Adipose tissue (tissue), 3 donors: ENCODE results near the gene CTSW. TPM values are rescaled to one million over a fixed set of nuclear protein-coding genes. Genes with fewer than 3 reads are reported as not detected.

ENCODE experiments used
- H3K27ac ChIP-seq: one replicate; pipeline ENCODE4 v1.5.1; 2013; ENCODE audit warnings: low read depth, low read length
- WGBS, 3 donors: extraction: QIAGEN DNeasy Blood & Tissue Kit; methylation state at CpG; one replicate each; pipeline ENCODE4 v1.1.7; 2013; 5-methylcytosine and 5-hydroxymethylcytosine counted together
- polyA plus RNA-seq, 3 donors: library from polyadenylated mRNA; stranded (reverse); fragments of 200-250 nt; gene quantifications; one replicate each; pipeline ENCODE4 v1.2.3, GENCODE V29; 2013
- donor health status: healthy with polysubstance abuse.
- donor health status: Bipolar disorder and iron deficiency.
- donor health status: healthy.

The CTSW gene
- polyA plus RNA-seq, 3 donors, result 0.26 to 2.7 (median 2.6) TPM

DNA sequence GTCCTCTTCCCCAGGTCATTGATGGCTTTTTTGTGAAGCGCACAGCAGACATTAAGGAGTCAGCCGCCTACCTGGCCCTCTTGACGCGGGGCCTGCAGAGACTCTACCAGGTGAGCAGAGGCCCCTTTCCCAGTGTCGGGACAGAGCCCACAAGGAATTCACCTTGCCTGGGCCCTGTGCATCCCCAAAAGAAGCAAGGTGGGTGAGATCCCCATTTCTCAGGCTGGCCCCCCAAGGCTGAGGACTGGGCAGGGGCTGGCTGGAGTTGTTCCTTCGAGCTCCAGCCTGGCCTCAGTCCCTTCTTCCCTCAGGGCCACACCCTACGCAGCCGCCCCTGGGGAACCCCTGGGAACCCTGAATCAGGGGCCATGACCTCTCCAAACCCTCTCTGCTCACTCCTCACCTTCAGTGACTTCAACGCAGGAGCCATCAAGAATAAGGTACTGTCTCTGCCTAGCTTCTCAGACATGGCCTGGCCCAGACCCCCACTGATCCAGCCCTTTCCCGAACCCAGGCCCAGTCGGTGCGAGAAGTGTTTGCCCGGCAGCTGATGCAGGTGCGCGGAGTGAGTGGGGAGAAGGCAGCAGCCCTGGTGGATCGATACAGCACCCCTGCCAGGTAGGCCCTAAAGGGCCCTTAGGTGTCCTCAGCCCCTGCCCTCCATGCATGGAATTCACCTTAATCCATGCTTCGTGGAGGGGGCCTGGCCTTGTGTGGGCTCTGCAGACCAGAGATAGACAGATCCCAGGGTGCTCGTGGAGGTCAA, 14.7 kb upstream of the CTSW start:
- H3K27ac ChIP-seq, result no peak overlapping the region

DNA sequence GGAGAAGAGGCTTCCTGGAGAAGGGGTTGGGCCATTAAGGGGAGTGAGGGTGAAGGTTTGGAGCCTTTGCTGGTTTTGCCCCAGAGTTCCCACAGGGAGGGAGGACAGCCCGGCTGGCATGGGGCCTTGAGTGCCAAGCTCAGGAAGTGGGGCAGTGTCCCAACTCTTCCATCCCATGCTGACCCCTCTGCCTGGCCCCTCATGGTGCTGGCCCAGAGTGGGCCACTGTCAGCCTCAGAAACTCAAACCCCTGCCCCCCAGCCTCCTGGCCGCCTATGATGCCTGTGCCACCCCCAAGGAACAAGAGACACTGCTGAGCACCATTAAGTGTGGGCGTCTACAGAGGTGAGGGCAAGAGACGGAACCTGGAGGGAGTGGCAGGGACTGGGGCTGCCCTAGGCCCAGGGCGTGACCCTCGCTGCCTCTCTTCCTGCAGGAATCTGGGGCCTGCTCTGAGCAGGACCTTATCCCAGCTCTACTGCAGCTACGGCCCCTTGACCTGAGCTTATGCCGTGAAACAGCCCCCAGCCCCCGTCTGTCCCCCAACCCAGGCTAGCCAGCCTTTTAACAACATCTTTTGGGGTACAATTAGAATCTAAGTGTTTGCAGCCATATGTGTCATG, 14.0 kb upstream of the CTSW start:
- WGBS, 3 donors, result 83 to 90% (median 87%) methylated on average over 9 of the region's 9 CpGs
- H3K27ac ChIP-seq, result no peak overlapping the region

More for the DNA sequence above, 14.7 kb upstream of the CTSW start:
- 78 to 93% (median 83%) methylated on average over 16 to 18 of the region's 18 CpGs for WGBS, 3 donors

DNA sequence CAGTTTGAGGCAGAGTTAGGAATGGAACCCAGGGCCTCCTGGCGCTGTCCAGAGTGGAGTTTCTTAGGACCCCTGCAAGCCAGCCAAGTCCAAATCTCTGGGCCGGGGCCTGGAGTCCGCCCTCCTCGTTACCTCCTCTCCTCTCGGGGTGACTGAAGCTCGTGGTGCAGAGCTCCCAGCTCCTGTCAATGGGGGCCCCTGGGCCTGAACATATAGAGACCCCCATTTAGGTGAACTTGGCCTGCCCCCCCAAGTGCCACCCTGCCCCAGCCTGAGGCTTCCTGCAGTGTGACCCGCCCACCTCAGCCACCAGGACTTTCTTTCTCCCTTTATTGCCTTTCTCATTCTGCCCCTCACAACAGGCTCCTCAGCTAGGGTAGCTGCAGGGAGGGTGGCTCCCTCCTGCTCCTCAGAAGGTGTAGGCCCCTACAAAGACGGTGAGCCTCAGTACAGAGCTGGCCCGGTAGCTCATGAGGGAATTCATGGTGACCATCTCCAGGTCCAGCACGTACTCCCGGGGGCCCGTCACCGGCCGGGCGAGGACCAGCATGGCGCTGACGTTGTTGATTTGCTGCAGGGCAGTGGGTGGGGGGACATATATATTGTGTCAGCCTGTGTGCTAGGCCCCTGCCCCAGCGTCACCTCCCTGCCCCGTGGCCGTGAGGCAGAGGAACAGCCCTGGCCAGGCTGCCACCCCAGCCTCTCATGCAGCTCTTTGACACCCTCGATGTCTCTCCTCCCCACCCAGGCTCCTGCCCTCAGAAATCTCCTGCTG, 12.9 kb upstream of the CTSW start:
- WGBS, 3 donors, result 81 to 88% (median 85%) methylated on average over 21 of the region's 21 CpGs
- no peak overlapping the region for H3K27ac ChIP-seq

DNA sequence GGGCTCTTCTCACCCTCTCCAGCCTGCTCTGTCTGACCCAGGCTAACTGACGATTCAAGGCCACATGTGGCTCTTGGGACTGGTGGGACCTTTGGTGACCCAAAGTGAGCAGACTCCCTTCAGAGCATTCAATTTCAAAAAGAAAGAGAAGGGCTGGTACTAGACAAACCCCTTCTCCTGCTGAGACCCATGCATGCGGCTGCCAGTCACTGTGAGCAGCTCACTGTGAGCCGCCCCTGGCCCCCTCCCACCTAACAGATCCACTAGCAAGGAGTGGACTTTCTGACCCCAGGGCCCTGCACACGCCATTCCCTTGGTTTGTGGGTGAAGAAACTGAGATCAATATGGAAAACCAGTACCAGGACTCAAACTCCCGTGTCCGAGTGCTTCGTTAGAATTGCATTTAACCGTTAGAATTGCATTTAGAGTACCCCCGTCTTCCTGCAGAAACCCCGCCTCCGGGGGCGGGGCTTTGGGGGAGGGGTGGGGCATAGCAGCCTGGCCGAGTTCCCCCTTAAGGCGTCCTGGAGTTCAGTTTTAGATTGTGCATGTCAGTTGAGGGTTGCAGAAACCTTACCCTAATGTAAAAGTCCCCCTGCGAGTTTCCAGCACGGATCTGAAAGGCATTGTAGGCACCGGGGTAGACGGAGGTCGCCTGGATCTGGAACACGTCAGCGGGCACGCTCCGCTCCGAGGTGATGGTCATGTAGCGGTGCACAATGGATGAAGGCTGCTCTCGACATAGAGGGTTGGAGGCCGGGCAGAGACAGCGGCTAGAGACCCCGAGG, 12.2 kb upstream of the CTSW start:
- H3K27ac ChIP-seq, result no peak overlapping the region

DNA sequence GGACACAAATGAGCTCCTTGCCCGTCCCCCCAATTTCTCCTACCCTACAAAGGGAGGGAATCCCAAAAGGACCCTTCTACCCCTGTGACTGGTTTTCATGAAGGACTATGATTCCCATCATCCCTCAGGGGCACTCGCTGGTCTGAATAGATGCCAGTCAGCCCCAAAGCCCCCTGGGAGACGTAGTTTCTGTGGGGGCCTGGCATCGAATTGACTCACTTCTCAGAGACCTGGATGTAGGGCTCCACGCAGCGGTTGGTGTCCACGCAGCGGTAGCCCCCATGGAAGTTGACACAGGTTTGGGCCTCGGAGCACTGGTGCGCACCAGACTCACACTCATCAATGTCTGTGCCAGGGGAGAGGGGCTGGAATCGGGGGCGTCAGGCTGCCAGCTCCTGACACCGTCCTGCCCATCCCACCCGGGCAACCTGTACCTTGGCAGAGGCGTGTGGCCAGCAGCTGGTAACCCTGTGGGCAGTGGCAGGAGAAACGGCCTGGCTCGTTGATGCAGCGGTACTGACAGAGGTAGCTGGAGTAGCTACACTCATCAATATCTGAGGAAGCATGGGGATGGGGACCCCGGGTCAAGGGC, 11.5 kb upstream of the CTSW start:
- WGBS, 3 donors, result 81 to 91% (median 88%) methylated on average over 19 of the region's 19 CpGs
- no peak overlapping the region for H3K27ac ChIP-seq

More for the DNA sequence above, 12.2 kb upstream of the CTSW start:
- 57 to 71% (median 63%) methylated on average over 29 of the region's 29 CpGs for WGBS, 3 donors

DNA sequence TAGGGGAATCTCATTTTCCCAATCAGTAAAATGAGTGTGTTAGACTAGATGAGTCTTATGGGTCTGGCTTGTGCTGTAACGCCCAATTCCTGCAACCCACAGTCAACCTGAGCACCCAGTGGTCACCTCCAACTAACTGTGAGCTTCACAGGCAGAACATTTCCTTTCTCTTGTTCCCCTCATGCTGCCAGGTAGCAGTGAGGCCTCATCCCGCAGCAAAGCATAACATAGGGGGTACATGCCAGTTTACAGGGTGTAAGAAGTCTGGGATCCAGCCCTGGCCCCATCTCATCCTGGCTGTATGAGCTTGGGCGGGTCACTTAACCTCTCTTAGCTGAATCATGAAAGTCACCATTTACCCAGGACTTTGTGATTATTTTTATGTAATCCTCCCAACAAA, 10.7 kb upstream of the CTSW start:
- H3K27ac ChIP-seq, result no peak overlapping the region
- 86 to 92% (median 91%) methylated on average over 3 of the region's 3 CpGs for whole genome bisulfite sequencing, 3 donors

DNA sequence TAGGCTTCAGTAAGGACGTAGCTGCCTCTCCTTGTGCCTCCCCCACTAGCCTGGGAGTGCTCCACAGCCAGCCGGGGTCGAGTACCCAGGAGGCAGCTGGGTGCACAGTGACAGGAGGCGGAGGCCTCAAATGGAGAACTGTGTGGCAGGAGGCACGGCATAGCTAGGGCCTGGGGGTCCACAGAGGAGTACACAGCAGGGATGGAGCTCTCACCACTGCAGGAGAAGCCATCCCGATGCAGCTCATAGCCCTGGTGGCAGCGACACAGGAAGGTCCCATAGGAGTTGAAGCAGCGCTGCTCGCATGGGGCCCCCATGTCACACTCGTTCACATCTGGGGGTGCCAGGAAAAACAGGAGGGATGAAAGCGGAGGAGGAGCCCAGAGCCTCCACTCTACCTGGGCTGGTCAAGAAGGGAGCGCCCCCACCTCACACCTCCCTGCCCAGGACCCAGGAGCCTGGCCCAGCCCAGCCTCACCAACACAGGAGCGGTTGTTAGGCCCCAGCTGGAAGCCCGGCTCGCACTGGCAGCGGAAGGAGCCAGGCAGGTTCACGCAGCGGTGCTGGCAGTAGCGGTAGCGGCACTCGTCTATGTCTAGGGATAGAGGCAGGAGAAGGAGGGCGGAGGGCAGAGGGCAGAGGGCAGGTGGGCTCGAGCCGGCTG, 9.9 kb upstream of the CTSW start:
- no peak overlapping the region for H3K27ac ChIP-seq
- 84 to 85% (median 85%) methylated on average over 23 to 24 of the region's 24 CpGs for WGBS, 3 donors

DNA sequence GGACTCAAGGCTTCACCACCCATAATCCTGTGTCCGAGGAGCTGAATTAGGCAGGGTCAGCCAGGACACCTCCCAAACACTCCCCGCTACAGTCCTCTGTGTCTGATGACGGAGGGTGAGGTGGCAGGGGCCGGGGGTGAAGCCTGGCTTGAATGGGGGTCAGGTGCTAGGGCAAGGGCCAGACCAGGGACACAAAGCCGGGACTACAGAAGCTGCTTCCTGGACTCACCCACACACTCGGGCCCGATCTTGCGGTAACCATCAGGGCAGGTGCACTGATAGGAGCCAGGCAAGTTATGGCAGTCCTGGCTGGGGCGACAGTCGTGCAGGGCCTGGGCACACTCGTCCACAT, 9.4 kb upstream of the CTSW start:
- WGBS, 3 donors, result 56 to 74% (median 62%) methylated on average over 10 to 11 of the region's 11 CpGs
- H3K27ac ChIP-seq, result no peak overlapping the region

DNA sequence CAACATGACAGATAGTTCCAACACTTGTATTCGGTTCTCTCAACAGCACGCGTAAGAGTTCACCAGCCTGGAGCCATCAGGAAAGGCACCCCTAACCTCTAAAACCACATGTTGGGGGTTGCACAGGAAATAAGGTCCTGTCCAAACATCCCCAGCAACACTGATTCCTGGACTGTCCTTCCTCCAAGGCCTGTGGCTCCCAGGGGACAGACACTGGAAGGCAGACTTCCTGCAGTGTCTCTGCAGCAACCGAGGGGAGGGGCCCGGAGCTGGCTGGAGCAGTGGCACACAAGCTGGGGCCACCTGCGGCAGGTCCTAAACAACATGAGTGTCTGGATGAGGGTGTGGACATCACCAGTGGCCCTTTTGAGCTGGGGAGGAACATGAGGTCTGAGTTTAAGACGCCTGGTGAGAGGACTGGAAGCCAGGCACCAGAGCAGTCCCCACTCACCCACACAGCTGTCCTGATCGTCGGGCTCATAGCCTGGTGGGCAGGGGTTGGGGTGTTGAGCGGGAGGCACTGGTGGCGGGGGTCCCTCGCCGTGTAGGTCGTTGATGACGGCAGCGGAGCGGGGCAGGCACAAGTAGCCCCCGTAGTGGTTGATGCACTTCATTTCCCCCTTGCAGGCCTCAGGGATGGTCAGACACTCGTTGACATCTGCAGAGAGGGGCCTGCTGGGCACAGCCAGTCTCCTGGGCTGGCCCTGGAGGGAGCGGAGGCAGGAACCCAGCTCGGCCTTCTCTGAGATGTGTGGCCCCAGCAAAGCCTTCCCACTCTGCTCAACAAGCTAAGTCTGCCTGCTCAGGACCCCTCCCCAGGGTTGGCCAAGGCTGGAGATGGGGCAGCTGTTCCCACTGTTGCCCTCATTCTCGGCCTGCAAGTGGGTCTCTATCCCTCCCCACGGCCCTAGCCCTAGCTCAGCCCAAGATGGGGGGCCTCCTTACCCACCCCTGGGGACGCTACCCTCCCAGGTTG, 8.6 kb upstream of the CTSW start:
- 53 to 78% (median 56%) methylated on average over 22 to 24 of the region's 24 CpGs for WGBS, 3 donors
- no peak overlapping the region for H3K27ac ChIP-seq

DNA sequence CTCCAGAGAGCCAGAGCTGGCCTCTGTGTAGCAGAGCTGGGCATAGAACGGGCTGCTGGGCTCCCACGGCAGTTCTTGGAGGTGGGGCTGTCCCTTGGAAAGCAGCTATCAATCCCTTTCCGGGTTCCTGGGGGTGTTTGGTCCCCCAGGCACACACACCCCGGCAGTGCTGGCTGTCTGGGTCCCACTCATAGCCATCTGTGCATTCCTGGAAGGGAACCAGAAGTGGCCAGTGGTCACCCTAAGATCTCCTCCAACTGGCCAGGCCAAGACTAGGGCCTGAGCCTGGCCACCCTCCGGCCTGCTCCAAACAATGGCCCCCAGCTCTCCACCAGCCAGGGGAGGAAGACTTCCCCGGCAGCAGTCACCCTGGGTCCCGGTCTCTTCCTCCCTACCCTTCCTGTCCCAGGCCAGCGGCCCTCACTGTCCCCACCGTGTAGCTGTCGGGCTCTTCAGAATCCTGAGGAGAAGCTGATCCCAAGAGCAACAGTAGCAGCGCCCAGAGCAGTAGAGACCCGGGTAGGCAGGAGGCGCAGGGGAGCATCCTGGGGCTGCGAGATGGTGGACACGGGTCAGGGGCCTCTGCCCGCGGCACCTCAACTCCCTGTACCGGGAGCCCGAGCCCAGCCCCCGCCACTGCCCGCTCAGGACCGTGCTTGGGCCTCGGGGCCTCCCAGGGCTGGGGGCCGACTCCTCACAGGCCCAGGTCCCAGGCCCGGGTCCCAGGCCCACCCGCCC, 7.7 kb upstream of the CTSW start:
- 27 to 49% (median 29%) methylated on average over 21 to 26 of the region's 26 CpGs for WGBS, 3 donors

DNA sequence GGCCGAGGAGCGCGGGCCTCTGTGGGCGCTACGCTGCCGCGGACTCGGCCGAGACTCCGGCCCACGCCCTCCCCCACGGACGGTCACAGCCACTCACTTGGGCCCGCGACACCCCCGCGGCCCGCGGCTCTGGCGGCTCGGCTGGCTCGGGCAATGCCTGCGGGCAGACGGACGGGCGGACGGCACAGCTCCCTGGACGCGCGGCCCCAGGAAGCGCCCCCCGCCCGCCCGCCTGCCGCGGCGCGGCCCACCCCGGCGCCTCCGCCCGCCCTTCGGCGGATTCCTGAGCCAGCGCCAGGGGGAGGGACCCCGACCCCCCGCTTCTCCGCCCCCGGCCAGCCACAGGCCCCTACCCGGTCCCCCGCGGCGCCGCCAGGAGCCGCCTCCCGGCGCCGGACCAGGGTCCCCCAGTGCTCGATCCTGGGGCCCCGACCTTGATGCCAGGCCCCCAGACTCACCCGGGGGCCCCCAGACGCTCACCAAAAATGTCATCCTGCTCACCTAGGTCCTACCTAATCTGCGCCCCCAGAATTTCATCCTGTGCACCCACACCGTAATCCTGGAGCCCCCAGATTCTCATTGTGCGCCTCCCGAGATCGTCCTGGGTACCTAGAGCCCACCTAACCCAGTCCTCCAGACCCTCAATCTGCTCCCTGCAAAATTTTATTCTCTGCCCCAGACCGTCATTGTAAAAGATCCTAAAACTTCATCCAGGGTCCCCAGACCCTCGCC, 6.9 kb upstream of the CTSW start, which contains the start of gene EFEMP2:
EFEMP2 (minus strand) TSS at position 215 of the 732 bp plus-strand sequence. CDS start 446 bp downstream, outside the sequence.
- 0 to 1% (median 1%) methylated on average over 26 to 68 of the region's 69 CpGs for WGBS, 3 donors
- H3K27ac ChIP-seq, result peak within 1 kb of the TSS; percentile 17

More for the DNA sequence above, 7.7 kb upstream of the CTSW start:
- peak overlapping the region; percentile 11 for H3K27ac ChIP-seq

DNA sequence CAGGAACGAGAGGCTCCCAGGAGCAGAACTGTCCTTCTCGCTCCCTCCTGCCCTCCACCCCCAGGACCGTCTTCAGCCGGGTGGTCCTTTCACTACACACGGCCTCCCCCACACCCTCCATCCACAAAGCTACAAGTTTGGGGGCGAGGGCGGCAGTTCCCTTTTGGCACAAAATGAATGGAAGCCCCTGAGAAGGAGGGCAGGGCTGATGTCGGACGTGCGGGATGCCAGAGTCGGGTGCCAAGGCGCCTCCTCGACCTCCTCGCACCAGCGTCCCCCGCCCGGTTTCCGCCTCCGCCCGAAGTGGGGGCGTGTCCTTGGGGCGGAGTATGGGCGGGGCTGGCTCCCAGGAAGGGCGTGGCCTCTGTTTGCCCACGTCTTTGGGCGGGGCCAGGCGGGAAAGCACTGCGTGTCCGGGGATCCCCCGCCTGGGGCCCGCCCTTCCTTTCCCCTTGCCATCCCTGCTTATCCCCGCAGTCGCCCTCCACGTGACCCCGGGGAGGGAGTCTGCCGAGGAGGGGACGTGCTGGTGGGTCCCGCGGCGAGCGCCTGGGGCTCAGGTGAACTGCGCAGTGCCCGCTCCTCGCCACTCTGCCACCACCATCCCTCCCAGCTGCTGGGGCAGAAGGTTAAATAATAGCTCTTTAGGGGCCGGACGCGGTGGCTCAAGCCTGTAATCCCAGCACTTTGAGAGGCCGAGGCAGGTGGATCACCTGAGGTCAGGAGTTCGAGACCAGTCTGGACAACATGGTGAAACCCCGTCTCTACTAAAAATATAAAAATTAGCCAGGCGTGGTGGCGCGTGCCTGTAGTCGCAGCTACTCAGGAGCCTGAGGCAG, 6.1 kb upstream of the CTSW start:
- H3K27ac ChIP-seq, result peak overlapping the region; percentile 17
- 5 to 8% (median 7%) methylated on average over 52 to 54 of the region's 54 CpGs for WGBS, 3 donors

DNA sequence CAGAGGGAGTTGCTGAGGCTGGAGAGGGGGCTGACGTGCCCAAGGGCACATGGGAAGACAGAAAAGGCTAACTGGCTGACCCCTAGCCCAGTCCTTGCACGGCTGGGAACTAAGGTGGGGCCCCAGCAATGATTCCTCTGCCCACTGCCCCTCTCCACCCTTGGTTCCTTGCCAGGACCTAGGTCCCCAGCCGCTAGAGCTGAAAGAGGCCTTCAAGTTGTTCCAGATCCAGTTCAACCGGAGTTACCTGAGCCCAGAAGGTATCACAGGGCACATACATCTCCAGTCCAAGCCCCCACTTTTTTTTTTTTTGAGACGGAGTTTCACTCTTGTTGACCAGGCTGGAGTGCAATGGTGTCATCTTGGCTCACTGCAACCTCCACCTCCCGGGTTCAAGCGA, 390 bp downstream of the CTSW start:
- 63 to 81% (median 63%) methylated on average over 7 of the region's 7 CpGs for WGBS, 3 donors
- no peak overlapping the region for H3K27ac ChIP-seq

DNA sequence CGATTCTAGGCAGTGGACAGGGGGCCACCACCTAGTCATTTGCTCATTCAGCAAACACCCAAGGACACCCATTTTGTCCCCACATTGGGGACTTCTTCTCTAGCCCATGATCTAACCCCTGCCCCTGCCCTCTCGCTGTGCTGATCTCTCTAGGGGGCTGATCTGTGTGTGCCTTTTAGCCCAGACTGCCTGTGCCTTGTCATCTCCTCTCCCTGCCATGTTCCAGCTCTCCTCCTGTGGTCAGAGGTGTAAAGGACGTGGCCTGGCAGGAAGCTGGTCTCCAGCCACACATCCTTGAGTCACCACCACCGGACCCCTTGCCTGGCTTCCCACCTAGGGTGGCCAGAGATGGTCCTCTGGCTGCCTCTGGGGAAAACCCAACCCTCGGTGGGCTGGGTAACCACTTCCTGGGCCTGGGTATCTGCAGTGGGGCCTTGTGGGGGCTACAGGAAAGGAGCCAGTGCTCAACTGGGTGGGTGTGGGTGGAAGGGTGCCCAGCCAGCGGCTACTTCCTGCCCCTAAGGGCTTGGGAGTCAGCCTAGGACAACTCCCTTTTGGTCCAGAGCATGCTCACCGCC, 1.3 kb downstream of the CTSW start:
- H3K27ac ChIP-seq, result no peak overlapping the region
- WGBS, 3 donors, result 46 to 78% (median 52%) methylated on average over 7 of the region's 7 CpGs
